Brain microvascular endothelial cell (primary cell): ENCODE measurements around the gene MLPH.

Experiments used
- DNase-seq: peaks from one replicate; pipeline ENCODE4 v3.0.0-alpha.2; 2020
- H3K27ac ChIP-seq: fragments of 250-450 bp; sonication (Bioruptor Pico); 2 replicates; pipeline ENCODE4 v1.5.1; 2020; ENCODE audit warnings: mild to moderate bottlenecking, moderate library complexity
- H3K27me3 ChIP-seq: fragments of 250-450 bp; sonication (Bioruptor Pico); replicated peaks from 2 replicates; pipeline ENCODE4 v1.5.1; 2020; ENCODE audit warnings: mild to moderate bottlenecking
- H3K36me3 ChIP-seq: fragments of 250-450 bp; sonication (Bioruptor Pico); replicated peaks from 2 replicates; pipeline ENCODE4 v1.5.1; 2020; ENCODE audit warnings: mild to moderate bottlenecking
- H3K4me3 ChIP-seq: 2 replicates; pipeline ENCODE4 v1.5.1; 2011; ENCODE audit warnings: low read depth, mild to moderate bottlenecking, control low read depth, low read length, moderate library complexity
- CTCF ChIP-seq: IDR thresholded peaks from 2 replicates; pipeline ENCODE4 v1.5.1; 2011; ENCODE audit warnings: low read depth, mild to moderate bottlenecking, moderate library complexity, low read length, control low read depth, inconsistent platforms; ENCODE audit errors: missing control alignments
- in situ Hi-C: cut with HindIII; loops from 2 replicates; pipeline ENCODE4 v1.10.0; 2017; ENCODE audit warnings: low sequenced_read_pairs, low pct_ligation_motif_present

MLPH gene

GRCh38 chr2:237569041-237569440 lies 82.0 kb downstream of the MLPH start:
- no peak overlapping the region for H3K27ac ChIP-seq
- no peaks in the 10 kb centered on the region for H3K27me3 ChIP-seq
- no peaks in the 10 kb centered on the region for H3K36me3 ChIP-seq
- in situ Hi-C loops, result no loop called here
- DNase-seq, result no peak
- no peak for TF ChIP-seq CTCF
- no peak overlapping the region for H3K4me3 ChIP-seq

GRCh38 chr2:237569896-237570295 lies 82.8 kb downstream of the MLPH start:
- TF ChIP-seq CTCF, result no peak
- no peaks in the 10 kb centered on the region for H3K36me3 ChIP-seq

GRCh38 chr2:237570776-237571335 lies 83.8 kb downstream of the MLPH start:
- Histone ChIP-seq H3K27ac (no peak overlapping the region), H3K36me3 (no peaks in the 10 kb centered on the region), H3K4me3 (no peak overlapping the region), H3K27me3 (no peaks in the 10 kb centered on the region)
- no peak for TF ChIP-seq CTCF
- no peak for DNase-seq
- in situ Hi-C loops, result no loop called here

More at GRCh38 chr2:237569896-237570295, 82.8 kb downstream of the MLPH start:
- Histone ChIP-seq H3K27me3 (no peaks in the 10 kb centered on the region), H3K27ac (no peak overlapping the region), H3K4me3 (no peak overlapping the region)
- no peak for DNase-seq
- in situ Hi-C loops, result no loop called here

- no peak for TF ChIP-seq CTCF
- DNase-seq, result no peak
- no peaks in the 10 kb centered on the region for H3K27me3 ChIP-seq
- in situ Hi-C loops, result no loop called here
- H3K27ac ChIP-seq, result no peak overlapping the region
- H3K36me3 ChIP-seq, result no peaks in the 10 kb centered on the region
- H3K4me3 ChIP-seq, result no peak overlapping the region
These were observed 84.5 kb downstream of the MLPH start for GRCh38 chr2:237571551-237571950.

- H3K36me3 ChIP-seq, result no peaks in the 10 kb centered on the region
- H3K4me3 ChIP-seq, result no peak overlapping the region
- no peak overlapping the region for H3K27ac ChIP-seq
- peak; percentile 81 for DNase-seq
- in situ Hi-C loops, result no loop called here
- TF ChIP-seq CTCF, result peak; percentile 90
- H3K27me3 ChIP-seq, result no peaks in the 10 kb centered on the region
These were observed 85.1 kb downstream of the MLPH start for GRCh38 chr2:237572021-237572741.

- DNase-seq, result no peak
- Histone ChIP-seq H3K27me3 (no peaks in the 10 kb centered on the region), H3K36me3 (no peaks in the 10 kb centered on the region), H3K4me3 (no peak overlapping the region), H3K27ac (no peak overlapping the region)
- no peak for TF ChIP-seq CTCF
- in situ Hi-C loops, result no loop called here
These were observed 85.7 kb downstream of the MLPH start for GRCh38 chr2:237572742-237573101.
